SK-N-MC (cell line): Measurements from ENCODE around the gene ARHGAP22.

Experiments used
- DNase-seq: peaks from one replicate; pipeline ENCODE4 v3.0.0-alpha.2; 2011; ENCODE audit warnings: low read depth, low spot score
- H3K27ac ChIP-seq: fragments of 200-600 bp; sonication (generic); 2 replicates; pipeline ENCODE4 v1.5.1; 2016; ENCODE audit warnings: mixed run types
- H3K36me3 ChIP-seq: fragments of 200-600 bp; sonication (generic); 2 replicates; pipeline ENCODE4 v1.6.1; 2017; ENCODE audit warnings: antibody characterized with exemption, low read length, mixed read lengths; ENCODE audit not compliant: insufficient read depth
- H3K4me3 ChIP-seq: fragments of 200-600 bp; sonication (generic); 2 replicates; pipeline ENCODE4 v1.5.1; 2016
- H3K9ac ChIP-seq: fragments of 200-600 bp; sonication (generic); 2 replicates; pipeline ENCODE4 v1.8.0; 2017; ENCODE audit warnings: mixed run types, mixed read lengths; ENCODE audit not compliant: insufficient read length
- H3K9me3 ChIP-seq: fragments of 200-600 bp; sonication (generic); 2 replicates; pipeline ENCODE4 v1.6.1; 2017; ENCODE audit warnings: low read depth, mild to moderate bottlenecking, antibody characterized with exemption, low read length, moderate library complexity, mixed read lengths
- EZH2 ChIP-seq: fragments of 200-600 bp; sonication (generic); IDR thresholded peaks from one replicate; pipeline ENCODE4 v1.6.1; 2017; ENCODE audit warnings: antibody characterized with exemption
- FOXP2 ChIP-seq: optimal IDR thresholded peaks from 2 replicates; pipeline ENCODE3; 2011; ENCODE audit warnings: mild to moderate bottlenecking, moderate library complexity; ENCODE audit not compliant: insufficient read depth; ENCODE audit errors: extremely low read length, control extremely low read depth
- POLR2AphosphoS5 ChIP-seq: IDR thresholded peaks from 2 replicates; pipeline ENCODE4 v1.6.1; 2012; ENCODE audit warnings: mild to moderate bottlenecking, low read depth, low read length, borderline replicate concordance

ARHGAP22 gene

DNA sequence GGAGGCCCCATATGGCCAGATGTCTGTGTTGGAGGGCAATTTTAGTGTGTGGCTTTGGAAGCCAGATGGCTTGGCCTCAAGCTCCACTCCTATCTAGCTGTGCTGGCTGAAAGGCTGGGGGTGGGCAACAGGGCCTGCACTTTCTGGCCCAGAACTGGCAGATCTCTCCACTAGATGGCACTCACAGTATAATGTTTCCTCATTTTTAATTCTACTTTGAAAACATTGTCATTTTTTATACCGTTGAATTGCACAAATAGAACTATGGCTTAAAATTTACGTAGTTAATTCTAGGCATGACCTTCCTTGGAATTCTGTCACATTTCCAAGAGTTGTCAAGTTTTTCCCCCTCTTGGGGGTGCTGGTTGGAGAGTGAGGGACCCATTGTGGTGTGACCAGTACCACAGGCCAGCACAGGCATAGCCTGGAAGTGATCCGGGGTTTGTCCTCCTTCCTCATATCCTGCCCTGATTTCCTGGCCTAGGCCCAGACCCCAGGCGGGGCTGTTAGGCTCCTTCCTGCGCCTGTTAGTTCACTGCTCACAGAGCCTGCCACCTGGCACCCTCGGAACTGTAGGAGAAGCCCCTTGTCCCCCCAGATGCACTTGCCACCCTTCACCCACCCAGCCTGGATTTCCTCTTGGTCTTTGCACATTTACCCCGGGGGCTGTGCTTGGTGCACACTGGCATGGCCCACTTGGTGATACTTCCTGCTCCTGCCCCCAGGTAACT, 52.8 kb downstream of the ARHGAP22 start:
- TF ChIP-seq EZH2 (no peak), FOXP2 (no peak), POLR2AphosphoS5 (no peak)
- no peak overlapping the region for H3K4me3 ChIP-seq
- H3K27ac ChIP-seq: no peak overlapping the region
- no peak for DNase-seq
- no peak overlapping the region for H3K9ac ChIP-seq
- H3K9me3 ChIP-seq: no peaks in the 10 kb centered on the region
- no peaks in the 10 kb centered on the region for H3K36me3 ChIP-seq

DNA sequence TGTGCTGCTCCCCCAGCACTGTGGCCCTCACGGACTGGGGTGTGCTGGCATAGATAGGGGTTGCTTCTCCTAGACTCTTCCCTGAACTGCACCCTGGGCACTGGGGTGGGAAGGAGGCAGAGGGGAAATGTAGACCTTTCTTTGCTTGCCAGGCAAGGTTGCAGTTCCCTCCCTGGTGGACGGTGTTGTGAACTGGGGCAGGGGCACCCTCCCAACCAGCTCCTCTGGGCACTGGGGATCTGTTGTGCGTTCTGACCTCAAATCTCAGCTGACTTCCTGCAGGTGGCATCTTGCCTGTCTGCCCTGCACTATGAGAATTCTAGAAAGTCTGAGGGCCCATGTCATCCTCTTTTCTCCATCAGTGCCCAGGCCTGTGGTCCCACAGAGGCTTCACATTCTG, 53.9 kb downstream of the ARHGAP22 start:
- no peak for DNase-seq
- Histone ChIP-seq H3K27ac (no peak overlapping the region), H3K9ac (no peak overlapping the region), H3K4me3 (no peak overlapping the region), H3K9me3 (no peaks in the 10 kb centered on the region), H3K36me3 (no peaks in the 10 kb centered on the region)
- TF ChIP-seq FOXP2: no peak
- TF ChIP-seq EZH2: no peak
- TF ChIP-seq POLR2AphosphoS5: no peak

DNA sequence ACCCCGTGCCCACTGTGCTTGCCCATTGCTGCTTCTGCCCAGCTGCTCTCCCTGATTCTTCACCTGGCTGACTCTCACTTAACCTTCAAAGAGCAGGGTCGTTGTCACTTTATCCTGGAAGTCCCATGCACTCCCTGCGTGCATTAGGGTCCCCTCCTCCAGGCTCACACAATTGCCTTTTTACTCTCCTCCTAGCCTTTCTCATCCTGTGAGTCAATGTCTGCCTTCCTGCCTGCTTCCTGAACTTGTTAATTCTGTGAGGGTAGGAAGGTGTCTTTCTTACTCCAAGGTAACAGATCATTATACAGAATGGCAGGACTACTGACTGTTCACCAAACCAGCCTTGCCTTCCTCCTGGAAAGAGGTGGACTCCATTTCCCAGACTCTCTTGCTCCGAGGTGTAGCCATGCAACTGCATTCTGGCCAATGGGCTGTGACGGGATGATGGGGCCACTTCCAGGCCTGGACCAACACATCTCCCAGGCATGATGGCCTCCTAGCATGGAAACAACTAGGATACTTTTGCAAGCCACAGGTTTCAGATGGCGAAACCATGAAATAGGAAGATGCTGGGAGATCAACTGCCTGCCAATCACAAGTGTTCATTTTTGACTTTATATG, 54.7 kb downstream of the ARHGAP22 start:
- TF ChIP-seq FOXP2 (no peak), EZH2 (no peak), POLR2AphosphoS5 (no peak)
- DNase-seq: no peak
- no peaks in the 10 kb centered on the region for H3K36me3 ChIP-seq
- no peak overlapping the region for H3K4me3 ChIP-seq
- H3K9me3 ChIP-seq: no peaks in the 10 kb centered on the region
- H3K27ac ChIP-seq: no peak overlapping the region
- H3K9ac ChIP-seq: no peak overlapping the region

DNA sequence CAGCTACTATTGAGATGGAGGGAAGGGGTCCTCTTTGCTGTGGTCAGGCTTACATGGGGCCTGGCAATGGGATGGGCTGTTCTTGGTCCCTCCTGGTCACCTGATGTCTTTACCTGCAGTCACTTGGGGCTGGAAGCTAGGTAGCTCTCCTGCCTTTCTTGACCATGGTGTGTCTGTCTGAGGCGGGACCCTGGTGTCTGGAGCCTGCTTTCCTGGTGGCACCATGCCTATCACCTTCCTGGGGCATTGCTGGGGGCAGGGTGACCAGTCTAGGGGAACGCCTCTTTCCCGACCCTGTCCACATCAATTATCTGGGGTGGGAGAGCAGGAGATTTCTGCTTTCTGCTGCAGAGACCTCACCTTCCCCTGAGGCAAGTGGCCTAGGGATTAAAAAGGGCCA, 55.6 kb downstream of the ARHGAP22 start:
- Histone ChIP-seq H3K4me3 (no peak overlapping the region), H3K27ac (no peak overlapping the region), H3K9ac (no peak overlapping the region), H3K9me3 (no peaks in the 10 kb centered on the region), H3K36me3 (no peaks in the 10 kb centered on the region)
- no peak for DNase-seq
- no peak for TF ChIP-seq FOXP2
- TF ChIP-seq EZH2: no peak
- TF ChIP-seq POLR2AphosphoS5: no peak

DNA sequence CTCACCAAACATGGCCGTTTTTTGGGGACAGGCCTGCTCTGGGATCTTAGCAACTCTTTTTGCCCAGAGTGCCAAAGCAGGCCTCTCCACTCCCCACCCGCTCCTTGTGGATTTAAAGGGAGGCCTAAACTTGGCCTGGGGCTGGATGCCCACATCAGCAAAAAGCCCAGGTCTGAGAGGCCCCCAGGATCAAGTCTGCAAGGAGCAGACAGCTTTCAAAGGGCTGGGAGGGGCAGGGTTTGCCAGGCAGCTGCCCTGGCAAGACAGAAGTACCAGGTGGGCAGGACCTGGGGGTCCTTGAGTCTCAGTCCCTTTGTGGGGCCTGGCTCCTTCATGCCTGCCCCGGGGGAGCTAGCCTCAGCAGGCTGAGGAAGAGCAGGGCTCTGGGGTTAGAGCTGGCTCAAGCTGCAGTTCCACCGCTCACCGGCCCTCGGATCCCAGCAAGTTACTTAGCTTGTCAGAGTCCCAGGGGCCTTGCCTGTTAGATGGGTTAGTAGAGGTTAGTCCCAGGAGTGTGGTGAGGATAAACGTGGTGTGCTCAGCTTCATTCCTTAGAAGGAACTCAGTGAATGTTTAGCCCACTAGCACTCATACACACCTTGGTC, 56.2 kb downstream of the ARHGAP22 start:
- no peak overlapping the region for H3K27ac ChIP-seq
- TF ChIP-seq POLR2AphosphoS5 (no peak), EZH2 (no peak), FOXP2 (no peak)
- no peaks in the 10 kb centered on the region for H3K9me3 ChIP-seq
- DNase-seq: no peak
- no peak overlapping the region for H3K9ac ChIP-seq
- no peak overlapping the region for H3K4me3 ChIP-seq
- no peaks in the 10 kb centered on the region for H3K36me3 ChIP-seq

DNA sequence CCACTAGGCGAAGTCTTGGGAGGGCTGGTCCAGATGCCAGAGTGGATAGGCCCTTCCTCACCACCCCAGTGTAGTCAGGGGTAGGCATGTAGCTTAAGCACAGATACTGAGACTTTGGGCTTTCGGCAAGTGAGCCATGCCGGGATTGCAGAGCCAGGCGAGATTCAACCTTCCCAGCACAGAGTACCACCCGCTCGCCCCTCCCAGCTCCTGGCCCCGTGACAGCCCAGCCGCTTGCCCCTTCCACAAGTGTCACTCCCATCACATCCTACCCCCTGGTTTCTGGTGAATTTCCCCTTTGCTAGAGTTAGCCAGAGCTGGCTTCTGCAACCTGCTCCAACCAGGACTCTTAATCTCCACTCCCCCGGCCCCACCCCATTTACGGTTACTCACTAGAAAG, 56.9 kb downstream of the ARHGAP22 start:
- no peak overlapping the region for H3K9ac ChIP-seq
- no peak for DNase-seq
- no peak overlapping the region for H3K4me3 ChIP-seq
- H3K9me3 ChIP-seq: no peaks in the 10 kb centered on the region
- no peaks in the 10 kb centered on the region for H3K36me3 ChIP-seq
- H3K27ac ChIP-seq: no peak overlapping the region
- TF ChIP-seq EZH2: no peak
- no peak for TF ChIP-seq POLR2AphosphoS5
- no peak for TF ChIP-seq FOXP2

DNA sequence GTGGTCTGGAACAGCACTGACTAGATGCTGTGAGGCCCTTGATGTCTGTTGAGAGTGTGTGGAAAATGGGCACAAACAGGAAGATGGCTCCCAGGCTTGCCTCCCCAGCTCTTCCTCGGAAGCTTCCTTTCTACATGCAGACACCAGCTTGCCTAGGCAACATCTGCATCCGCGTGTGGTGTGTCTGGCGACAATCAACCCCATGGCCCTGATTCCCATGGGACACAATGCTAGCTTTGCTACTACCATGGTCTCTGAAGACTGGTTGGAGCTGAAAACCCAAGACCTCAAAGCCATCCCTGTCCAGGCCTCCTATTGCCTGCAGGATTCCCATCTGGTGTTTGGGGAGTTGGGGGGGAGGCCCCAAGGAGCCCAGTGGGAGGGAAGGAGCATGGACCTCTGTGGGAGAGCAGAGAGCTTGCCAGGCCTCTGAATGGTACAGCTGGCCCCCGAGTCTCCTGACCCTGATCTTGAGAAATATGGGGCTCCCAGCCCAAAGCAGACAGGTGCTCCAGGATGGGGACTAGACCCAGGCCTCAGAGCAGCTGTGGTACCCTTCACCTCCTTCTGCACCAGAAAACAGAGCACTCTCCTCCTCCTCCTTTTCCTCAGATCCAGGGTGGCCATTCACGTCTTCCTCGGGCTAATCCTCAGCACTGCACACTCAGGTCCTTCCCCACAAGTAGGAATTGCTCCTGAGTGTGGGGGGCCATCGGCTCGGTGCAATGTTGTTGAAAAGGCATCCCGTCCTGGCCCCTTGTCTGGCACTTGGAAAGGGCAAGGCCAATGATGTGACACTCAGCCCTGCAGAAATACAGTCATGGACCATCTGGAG, 57.6 kb downstream of the ARHGAP22 start:
- Histone ChIP-seq H3K4me3 (no peak overlapping the region), H3K9me3 (no peaks in the 10 kb centered on the region), H3K27ac (no peak overlapping the region), H3K9ac (no peak overlapping the region), H3K36me3 (no peaks in the 10 kb centered on the region)
- DNase-seq: no peak
- TF ChIP-seq EZH2: no peak
- no peak for TF ChIP-seq FOXP2
- TF ChIP-seq POLR2AphosphoS5: no peak

DNA sequence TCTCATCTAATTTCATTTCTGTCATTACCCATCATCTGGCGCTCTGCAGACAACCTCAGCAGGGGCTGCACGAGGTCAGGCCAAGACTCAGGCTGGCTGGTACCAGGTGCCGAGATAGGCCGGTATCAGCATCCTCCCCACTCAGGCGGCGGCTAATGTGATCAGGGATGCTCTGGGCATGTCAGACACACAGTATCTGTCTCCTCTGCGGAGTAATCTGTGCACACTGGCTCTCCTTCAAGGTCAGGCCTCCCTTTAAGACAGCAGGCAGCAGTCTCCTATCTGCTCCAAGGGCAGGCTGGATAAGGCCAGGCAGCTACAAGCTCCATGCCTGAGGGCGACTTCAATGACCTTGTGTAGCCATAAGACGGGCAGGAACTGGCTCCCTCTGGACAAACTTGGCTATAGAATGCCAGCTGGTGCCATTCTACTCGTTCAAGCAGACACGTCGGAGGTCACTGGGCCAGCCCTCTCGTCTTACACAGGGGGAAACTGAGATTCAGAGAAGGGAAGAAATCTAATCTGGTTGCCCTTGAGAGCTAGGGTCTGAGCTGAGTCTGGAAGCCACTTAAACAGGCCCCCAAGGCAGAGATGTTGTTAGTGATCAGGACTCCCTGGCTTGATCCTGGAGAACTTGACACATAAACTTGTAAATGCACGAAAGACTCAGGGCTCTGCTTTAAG, 59.3 kb downstream of the ARHGAP22 start:
- H3K4me3 ChIP-seq: no peak overlapping the region
- H3K9ac ChIP-seq: no peak overlapping the region
- DNase-seq: no peak
- no peak for TF ChIP-seq POLR2AphosphoS5
- no peak for TF ChIP-seq EZH2
- no peak for TF ChIP-seq FOXP2
- H3K27ac ChIP-seq: no peak overlapping the region
- no peaks in the 10 kb centered on the region for H3K36me3 ChIP-seq
- H3K9me3 ChIP-seq: no peaks in the 10 kb centered on the region
